Measurements from ENCODE around the gene HSD17B8. TPM values are rescaled to one million over a fixed set of nuclear protein-coding genes. Genes with fewer than 3 reads are reported as not detected.

The HSD17B8 gene
- total RNA-seq, 4 donors from 2014 or later, result 39.3 to 49.5 (median 41.8) TPM

- TF ChIP-seq, protein P1, sequence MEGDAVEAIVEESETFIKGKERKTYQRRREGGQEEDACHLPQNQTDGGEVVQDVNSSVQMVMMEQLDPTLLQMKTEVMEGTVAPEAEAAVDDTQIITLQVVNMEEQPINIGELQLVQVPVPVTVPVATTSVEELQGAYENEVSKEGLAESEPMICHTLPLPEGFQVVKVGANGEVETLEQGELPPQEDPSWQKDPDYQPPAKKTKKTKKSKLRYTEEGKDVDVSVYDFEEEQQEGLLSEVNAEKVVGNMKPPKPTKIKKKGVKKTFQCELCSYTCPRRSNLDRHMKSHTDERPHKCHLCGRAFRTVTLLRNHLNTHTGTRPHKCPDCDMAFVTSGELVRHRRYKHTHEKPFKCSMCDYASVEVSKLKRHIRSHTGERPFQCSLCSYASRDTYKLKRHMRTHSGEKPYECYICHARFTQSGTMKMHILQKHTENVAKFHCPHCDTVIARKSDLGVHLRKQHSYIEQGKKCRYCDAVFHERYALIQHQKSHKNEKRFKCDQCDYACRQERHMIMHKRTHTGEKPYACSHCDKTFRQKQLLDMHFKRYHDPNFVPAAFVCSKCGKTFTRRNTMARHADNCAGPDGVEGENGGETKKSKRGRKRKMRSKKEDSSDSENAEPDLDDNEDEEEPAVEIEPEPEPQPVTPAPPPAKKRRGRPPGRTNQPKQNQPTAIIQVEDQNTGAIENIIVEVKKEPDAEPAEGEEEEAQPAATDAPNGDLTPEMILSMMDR (IDR thresholded peaks at IDR 0.05), result no peak
- no peak for TF ChIP-seq POLR2A (IDR thresholded peaks at IDR 0.05)
- DNase-seq (ENCODE audit: low spot score in 2 of 2), result no peak
- intact Hi-C loops (cut with DNase I; ENCODE audit: low total_unique reads), result no loop called here
- 79 to 86% methylated on average over 15 to 19 of the region's 19 CpGs for WGBS, 2 donors
- H3K4me3 ChIP-seq (ENCODE audit: low read depth, poor library complexity, severe bottlenecking), result no peak overlapping the region
Measured at GRCh38 chr6:33177552-33178446, 26.7 kb upstream of the HSD17B8 start.

- 83 to 92% methylated on average over 10 of the region's 10 CpGs for WGBS, 2 donors
Measured at GRCh38 chr6:33178755-33179475, 25.5 kb upstream of the HSD17B8 start.

DNA sequence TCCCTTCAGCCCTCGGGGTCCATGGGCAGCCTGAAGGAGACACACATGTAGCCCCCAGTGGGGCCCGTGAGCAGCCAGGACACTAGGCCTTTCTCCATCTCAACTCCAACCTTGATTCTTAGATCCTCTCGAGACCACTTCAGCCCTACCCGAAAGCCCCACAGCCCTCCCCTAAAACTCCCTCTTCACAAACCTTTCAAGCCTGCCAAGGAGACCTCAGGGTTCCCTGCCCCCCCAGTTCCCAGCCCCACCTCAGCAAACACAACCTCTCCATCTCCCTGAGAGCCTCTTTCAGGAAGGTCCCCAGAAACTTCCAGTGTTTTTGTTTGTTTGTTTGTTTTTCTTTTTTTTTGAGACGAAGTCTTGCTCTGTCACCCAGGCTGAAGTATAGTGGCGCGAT, 23.3 kb upstream of the HSD17B8 start:
- no peak for DNase-seq (ENCODE audit: low spot score in 2 of 2)
- TF ChIP-seq, protein P1 (IDR thresholded peaks at IDR 0.05), result no peak
- no peak for TF ChIP-seq POLR2A (IDR thresholded peaks at IDR 0.05)
- H3K4me3 ChIP-seq (ENCODE audit: low read depth, poor library complexity, severe bottlenecking), result no peak overlapping the region
- intact Hi-C loops (cut with DNase I; ENCODE audit: low total_unique reads), result no loop called here
- WGBS, 2 donors, result 92 to 94% methylated on average over 7 of the region's 7 CpGs

More at GRCh38 chr6:33178755-33179475, 25.5 kb upstream of the HSD17B8 start:
- TF ChIP-seq, protein P1 (IDR thresholded peaks at IDR 0.05), result no peak
- TF ChIP-seq POLR2A (IDR thresholded peaks at IDR 0.05), result no peak
- intact Hi-C loops (cut with DNase I; ENCODE audit: low total_unique reads), result no loop called here
- DNase-seq (ENCODE audit: low spot score in 2 of 2), result no peak
- no peak overlapping the region for H3K4me3 ChIP-seq (ENCODE audit: low read depth, poor library complexity, severe bottlenecking)

DNA sequence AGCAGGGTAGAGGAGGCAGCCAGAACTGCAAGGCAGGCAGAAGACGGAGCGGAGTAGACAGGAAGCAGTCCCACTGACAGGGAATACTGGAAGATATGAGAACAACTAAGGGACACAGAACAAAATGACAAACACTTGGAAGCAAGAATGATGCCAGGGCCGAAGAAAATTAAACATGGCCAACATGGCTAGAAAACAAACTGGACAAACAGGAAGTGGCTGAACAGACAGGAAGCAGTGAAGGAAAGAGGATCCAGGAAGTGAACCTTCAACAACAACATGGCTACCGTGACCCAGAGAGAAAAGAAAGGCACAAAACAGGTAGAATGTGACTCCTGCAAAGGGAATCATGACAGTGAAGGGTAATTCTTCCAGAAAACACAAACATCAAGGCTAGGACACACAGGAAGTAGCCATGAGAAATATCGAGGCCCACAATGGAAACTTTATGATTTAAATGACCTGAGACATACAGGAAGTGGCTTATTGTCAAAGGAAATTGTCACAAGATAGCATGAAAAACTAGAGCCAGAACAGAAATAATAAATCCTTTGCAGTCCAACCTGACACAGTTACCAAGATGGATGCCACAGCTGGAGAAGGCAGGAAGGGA, 21.3 kb upstream of the HSD17B8 start:
- no peak overlapping the region for H3K4me3 ChIP-seq (ENCODE audit: low read depth, poor library complexity, severe bottlenecking)
- no peak for DNase-seq (ENCODE audit: low spot score in 2 of 2)
- TF ChIP-seq POLR2A (IDR thresholded peaks at IDR 0.05), result no peak
- TF ChIP-seq, protein P1 (IDR thresholded peaks at IDR 0.05), result no peak
- intact Hi-C loops (cut with DNase I; ENCODE audit: low total_unique reads), result no loop called here
- 78 to 85% methylated on average over 5 of the region's 5 CpGs for WGBS, 2 donors

DNA sequence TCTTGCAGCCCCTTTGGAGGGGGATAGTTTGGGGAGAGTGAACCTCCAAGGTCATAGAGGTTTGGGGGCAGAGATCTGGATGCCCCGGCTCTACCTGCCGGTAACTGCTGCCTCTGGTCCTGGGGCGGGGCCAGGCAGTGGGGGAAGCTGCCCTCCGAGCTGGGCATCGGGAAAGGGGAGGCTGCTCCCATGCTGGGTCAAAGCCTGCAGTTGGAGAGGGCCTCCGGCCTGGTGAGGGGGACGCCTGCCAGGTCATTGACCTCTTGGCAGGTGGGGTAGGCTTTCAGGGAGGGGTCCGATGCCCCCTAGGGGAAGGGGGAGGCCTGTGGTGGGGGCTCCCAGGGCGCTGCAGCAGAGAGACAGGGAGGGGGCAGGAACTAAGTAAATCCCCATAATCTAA, 19.3 kb upstream of the HSD17B8 start:
- DNase-seq (ENCODE audit: low spot score in 2 of 2), result no peak
- TF ChIP-seq POLR2A (IDR thresholded peaks at IDR 0.05), result no peak
- TF ChIP-seq, protein P1 (IDR thresholded peaks at IDR 0.05), result no peak
- intact Hi-C loops (cut with DNase I; ENCODE audit: low total_unique reads), result no loop called here

More for the DNA sequence above, 19.3 kb upstream of the HSD17B8 start:
- WGBS, 2 donors, result 75 to 85% methylated on average over 9 of the region's 9 CpGs
- no peak overlapping the region for H3K4me3 ChIP-seq (ENCODE audit: low read depth, poor library complexity, severe bottlenecking)

Measured in lower leg skin (tissue), 4 donors.